Measurements from ENCODE around the gene PTPRS. TPM values are rescaled to one million over a fixed set of nuclear protein-coding genes. Genes with fewer than 3 reads are reported as not detected.
"Not testable (repeated sequence)": the region's sequence is repeated elsewhere in the genome, so short reads cannot be mapped to it uniquely, and the experiment has no call there.

The PTPRS gene
- total RNA-seq, result 219 and 234 TPM in 2 replicates
- long read RNA-seq, partial matches to known transcripts, result 1 of 9 reads
- long read RNA-seq, other reads (novel, unspliced or antisense), result 8 of 9 reads

- H3K9me3 Mint-ChIP-seq (ENCODE audit: low read depth), result no peaks in the 10 kb centered on the region
- no peaks in the 10 kb centered on the region for H3K36me3 Mint-ChIP-seq (ENCODE audit: insufficient read depth)
- peaks cover 11% of the 10 kb centered on the region for H3K4me1 Mint-ChIP-seq (ENCODE audit: low read depth)
- TF ChIP-seq, protein P1, sequence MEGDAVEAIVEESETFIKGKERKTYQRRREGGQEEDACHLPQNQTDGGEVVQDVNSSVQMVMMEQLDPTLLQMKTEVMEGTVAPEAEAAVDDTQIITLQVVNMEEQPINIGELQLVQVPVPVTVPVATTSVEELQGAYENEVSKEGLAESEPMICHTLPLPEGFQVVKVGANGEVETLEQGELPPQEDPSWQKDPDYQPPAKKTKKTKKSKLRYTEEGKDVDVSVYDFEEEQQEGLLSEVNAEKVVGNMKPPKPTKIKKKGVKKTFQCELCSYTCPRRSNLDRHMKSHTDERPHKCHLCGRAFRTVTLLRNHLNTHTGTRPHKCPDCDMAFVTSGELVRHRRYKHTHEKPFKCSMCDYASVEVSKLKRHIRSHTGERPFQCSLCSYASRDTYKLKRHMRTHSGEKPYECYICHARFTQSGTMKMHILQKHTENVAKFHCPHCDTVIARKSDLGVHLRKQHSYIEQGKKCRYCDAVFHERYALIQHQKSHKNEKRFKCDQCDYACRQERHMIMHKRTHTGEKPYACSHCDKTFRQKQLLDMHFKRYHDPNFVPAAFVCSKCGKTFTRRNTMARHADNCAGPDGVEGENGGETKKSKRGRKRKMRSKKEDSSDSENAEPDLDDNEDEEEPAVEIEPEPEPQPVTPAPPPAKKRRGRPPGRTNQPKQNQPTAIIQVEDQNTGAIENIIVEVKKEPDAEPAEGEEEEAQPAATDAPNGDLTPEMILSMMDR (IDR thresholded peaks at IDR 0.05; ENCODE audit: unreplicated experiment), result no peak
- peak within 1 kb of the TSS; percentile 80 for H3K4me3 Mint-ChIP-seq (ENCODE audit: low read depth)
- H3K27me3 Mint-ChIP-seq, result peaks cover 23% of the 10 kb centered on the region
- H3K27ac Mint-ChIP-seq, result peak within 1 kb of the TSS; percentile 63
- peak; percentile 85 for DNase-seq (ENCODE audit: low spot score, unreplicated experiment)
Observed at GRCh38 chr19:5340637-5341447, at the start of gene PTPRS. Gene PTPRS, minus strand, starts transcription at chr19:5340812. Its CDS starts 54,672 bp downstream, at chr19:5286140.

DNA sequence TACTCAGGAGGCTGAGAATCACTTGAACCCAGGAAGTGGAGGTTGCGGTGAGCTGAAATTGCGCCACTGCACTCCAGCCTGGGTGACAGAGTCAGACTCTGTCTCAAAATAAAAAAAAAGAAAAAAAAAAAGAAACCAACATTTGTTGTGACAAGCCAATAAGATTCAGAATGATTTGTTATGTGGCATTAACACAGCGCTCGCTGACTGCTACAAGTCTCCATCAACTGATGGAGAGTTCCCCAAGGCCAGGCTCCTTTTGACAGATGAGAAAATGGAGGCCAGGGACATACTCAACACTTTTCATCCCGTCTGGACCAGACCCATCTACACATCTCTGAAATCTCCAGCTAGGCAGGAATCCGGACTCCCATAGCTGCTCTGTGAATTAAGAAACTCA is 48.7 kb upstream of the PTPRS start:
- Mint-ChIP-seq H3K36me3 (ENCODE audit: insufficient read depth) (no peaks in the 10 kb centered on the region), H3K4me1 (ENCODE audit: low read depth) (peaks cover 2% of the 10 kb centered on the region), H3K4me3 (ENCODE audit: low read depth) (no peak overlapping the region), H3K27ac (no peak overlapping the region), H3K9me3 (ENCODE audit: low read depth) (peaks cover 4% of the 10 kb centered on the region), H3K27me3 (peaks cover 74% of the 10 kb centered on the region)
- no peak for DNase-seq (ENCODE audit: low spot score, unreplicated experiment)
- TF ChIP-seq, protein P1 (IDR thresholded peaks at IDR 0.05; ENCODE audit: unreplicated experiment), result no peak

- H3K27me3 Mint-ChIP-seq, result peaks cover 60% of the 10 kb centered on the region
- TF ChIP-seq, protein P1 (IDR thresholded peaks at IDR 0.05; ENCODE audit: unreplicated experiment), result no peak
- H3K9me3 Mint-ChIP-seq (ENCODE audit: low read depth), result peaks cover 9% of the 10 kb centered on the region
Observed at GRCh38 chr19:5387472-5387871, 46.9 kb upstream of the PTPRS start.

GRCh38 chr19:5386841-5387240 is 46.2 kb upstream of the PTPRS start:
- no peak overlapping the region for H3K27ac Mint-ChIP-seq
- TF ChIP-seq, protein P1 (IDR thresholded peaks at IDR 0.05; ENCODE audit: unreplicated experiment), result no peak
- H3K4me1 Mint-ChIP-seq (ENCODE audit: low read depth), result no peaks in the 10 kb centered on the region
- H3K9me3 Mint-ChIP-seq (ENCODE audit: low read depth), result peaks cover 11% of the 10 kb centered on the region
- H3K27me3 Mint-ChIP-seq, result peaks cover 54% of the 10 kb centered on the region
- H3K36me3 Mint-ChIP-seq (ENCODE audit: insufficient read depth), result peaks cover 3% of the 10 kb centered on the region
- no peak for DNase-seq (ENCODE audit: low spot score, unreplicated experiment)
- no peak overlapping the region for H3K4me3 Mint-ChIP-seq (ENCODE audit: low read depth)

More at GRCh38 chr19:5387472-5387871, 46.9 kb upstream of the PTPRS start:
- Mint-ChIP-seq H3K4me1 (ENCODE audit: low read depth) (no peaks in the 10 kb centered on the region), H3K36me3 (ENCODE audit: insufficient read depth) (peaks cover 3% of the 10 kb centered on the region), H3K27ac (no peak overlapping the region), H3K4me3 (ENCODE audit: low read depth) (no peak overlapping the region)
- no peak for DNase-seq (ENCODE audit: low spot score, unreplicated experiment)

DNA sequence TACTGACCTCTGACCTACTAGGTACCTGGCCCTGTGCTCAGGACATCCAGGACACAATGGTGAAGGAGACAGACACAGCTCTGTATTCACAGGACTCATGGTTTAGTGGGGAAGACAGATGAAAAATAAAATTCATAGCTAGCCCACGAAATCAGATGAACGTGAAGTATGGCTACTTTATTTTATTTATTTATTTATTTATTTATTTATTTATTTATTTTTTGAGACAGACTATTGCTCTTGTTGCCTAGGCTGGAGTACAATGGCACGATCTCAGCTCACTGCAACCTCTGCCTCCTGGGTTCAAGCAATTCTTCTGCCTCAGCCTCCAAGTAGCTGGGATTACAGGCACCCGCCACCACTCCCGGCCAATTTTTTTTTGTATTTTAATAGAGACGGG is 40.6 kb upstream of the PTPRS start:
- H3K4me3 Mint-ChIP-seq (ENCODE audit: low read depth), result not testable (repeated sequence)

More for the DNA sequence above, 40.6 kb upstream of the PTPRS start:
- H3K27me3 Mint-ChIP-seq, result peaks cover 18% of the 10 kb centered on the region
- H3K9me3 Mint-ChIP-seq (ENCODE audit: low read depth), result peaks cover 10% of the 10 kb centered on the region
- H3K4me1 Mint-ChIP-seq (ENCODE audit: low read depth); DNase-seq (ENCODE audit: low spot score, unreplicated experiment); H3K27ac Mint-ChIP-seq; H3K36me3 Mint-ChIP-seq (ENCODE audit: insufficient read depth): not testable (repeated sequence)
